ENCODE data around the gene SIMC1.
"Not testable (repeated sequence)": the region's sequence is repeated elsewhere in the genome, so short reads cannot be mapped to it uniquely, and the experiment has no call there.

DNA sequence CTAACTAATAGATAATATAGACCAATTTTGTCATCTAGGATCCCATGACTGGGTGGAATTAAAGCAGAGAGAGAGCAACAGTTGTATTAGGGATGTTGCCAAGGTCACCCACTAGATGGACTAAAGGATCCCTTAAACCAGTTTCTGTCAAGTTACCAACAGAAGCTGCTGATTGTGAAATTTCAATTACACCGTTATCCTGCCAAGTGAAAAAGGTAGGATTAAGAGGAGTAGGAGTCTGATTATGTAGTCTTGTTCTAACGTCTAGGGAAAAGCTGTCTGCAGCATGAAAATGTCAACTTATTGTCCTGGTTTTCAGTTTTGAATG is 15.8 kb downstream of the SIMC1 start:
- TF ChIP-seq, protein P1, sequence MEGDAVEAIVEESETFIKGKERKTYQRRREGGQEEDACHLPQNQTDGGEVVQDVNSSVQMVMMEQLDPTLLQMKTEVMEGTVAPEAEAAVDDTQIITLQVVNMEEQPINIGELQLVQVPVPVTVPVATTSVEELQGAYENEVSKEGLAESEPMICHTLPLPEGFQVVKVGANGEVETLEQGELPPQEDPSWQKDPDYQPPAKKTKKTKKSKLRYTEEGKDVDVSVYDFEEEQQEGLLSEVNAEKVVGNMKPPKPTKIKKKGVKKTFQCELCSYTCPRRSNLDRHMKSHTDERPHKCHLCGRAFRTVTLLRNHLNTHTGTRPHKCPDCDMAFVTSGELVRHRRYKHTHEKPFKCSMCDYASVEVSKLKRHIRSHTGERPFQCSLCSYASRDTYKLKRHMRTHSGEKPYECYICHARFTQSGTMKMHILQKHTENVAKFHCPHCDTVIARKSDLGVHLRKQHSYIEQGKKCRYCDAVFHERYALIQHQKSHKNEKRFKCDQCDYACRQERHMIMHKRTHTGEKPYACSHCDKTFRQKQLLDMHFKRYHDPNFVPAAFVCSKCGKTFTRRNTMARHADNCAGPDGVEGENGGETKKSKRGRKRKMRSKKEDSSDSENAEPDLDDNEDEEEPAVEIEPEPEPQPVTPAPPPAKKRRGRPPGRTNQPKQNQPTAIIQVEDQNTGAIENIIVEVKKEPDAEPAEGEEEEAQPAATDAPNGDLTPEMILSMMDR (IDR thresholded peaks at IDR 0.05), result not testable (repeated sequence)
- TF ChIP-seq POLR2AphosphoS5 (IDR thresholded peaks at IDR 0.05); POLR2A (IDR thresholded peaks at IDR 0.05; ENCODE audit: low read depth): not testable (repeated sequence)

All from esophagus muscularis mucosa (tissue), 3 donors.